GM23338 (cell line): ENCODE data around the gene ZNF627. TPM values are rescaled to one million over a fixed set of nuclear protein-coding genes. Genes with fewer than 3 reads are reported as not detected.

Source experiments
- ATAC-seq: fragments of 200-7000 bp; cut with Tn5 transposase; 3 replicates; pipeline ENCODE4 v1.9.1; 2020
- DNase-seq: peaks from one replicate; pipeline ENCODE4 v3.0.0-alpha.2; 2015; ENCODE audit warnings: low spot score
- H2AFZ ChIP-seq: fragments of 200-600 bp; sonication (generic); 2 replicates; pipeline ENCODE4 v1.8.0; 2016; ENCODE audit warnings: antibody characterized with exemption, mild to moderate bottlenecking, moderate library complexity
- H3F3A ChIP-seq: fragments of 200-600 bp; sonication (generic); replicated peaks from 2 replicates; pipeline ENCODE4 v1.8.0; 2017; ENCODE audit warnings: antibody characterized with exemption, mixed run types, low read depth
- H3K27ac ChIP-seq: fragments of 200-600 bp; sonication (generic); 2 replicates; pipeline ENCODE4 v1.6.1; 2016; ENCODE audit warnings: low read depth
- H3K27me3 ChIP-seq: fragments of 200-600 bp; sonication (generic); 2 replicates; pipeline ENCODE4 v1.8.0; 2016; ENCODE audit warnings: mild to moderate bottlenecking, mixed run types, moderate library complexity; ENCODE audit not compliant: insufficient read depth
- H3K36me3 ChIP-seq: fragments of 200-600 bp; sonication (generic); 2 replicates; pipeline ENCODE4 v1.8.0; 2016; ENCODE audit warnings: mild to moderate bottlenecking; ENCODE audit not compliant: insufficient read depth
- H3K4me1 ChIP-seq: fragments of 200-600 bp; sonication (generic); 2 replicates; pipeline ENCODE4 v1.8.0; 2016; ENCODE audit warnings: mild to moderate bottlenecking, moderate library complexity; ENCODE audit not compliant: insufficient read depth
- H3K4me2 ChIP-seq: fragments of 200-600 bp; sonication (generic); 2 replicates; pipeline ENCODE4 v1.7.1; 2017; ENCODE audit warnings: mixed run types
- H3K4me3 ChIP-seq: fragments of 200-600 bp; sonication (generic); 2 replicates; pipeline ENCODE4 v1.6.1; 2016; ENCODE audit warnings: mixed run types
- H3K79me2 ChIP-seq: fragments of 200-600 bp; sonication (generic); replicated peaks from 2 replicates; pipeline ENCODE4 v1.8.0; 2017; ENCODE audit warnings: mild to moderate bottlenecking; ENCODE audit not compliant: insufficient read depth
- H3K9me2 ChIP-seq: fragments of 200-600 bp; sonication (generic); 2 replicates; pipeline ENCODE4 v1.8.0; 2017; ENCODE audit not compliant: insufficient read depth
- H4K20me1 ChIP-seq: fragments of 200-600 bp; sonication (generic); replicated peaks from 2 replicates; pipeline ENCODE4 v1.8.0; 2017; ENCODE audit warnings: mild to moderate bottlenecking; ENCODE audit not compliant: insufficient read depth
- H3K27ac Mint-ChIP-seq: 2 replicates; pipeline ENCODE4 v1.8.0; 2020; ENCODE audit warnings: inconsistent platforms, mild to moderate bottlenecking, moderate library complexity, mixed read lengths
- H3K27me3 Mint-ChIP-seq: 3 replicates; pipeline ENCODE4 v1.8.0; 2022; ENCODE audit warnings: low read depth, mild to moderate bottlenecking, moderate library complexity, mixed read lengths, inconsistent platforms; ENCODE audit not compliant: insufficient read depth, poor library complexity
- H3K36me3 Mint-ChIP-seq: 3 replicates; pipeline ENCODE4 v1.8.0; 2021; ENCODE audit warnings: low read depth, mild to moderate bottlenecking, inconsistent platforms, moderate library complexity, mixed read lengths
- H3K4me1 Mint-ChIP-seq: 3 replicates; pipeline ENCODE4 v1.8.0; 2020; ENCODE audit warnings: mild to moderate bottlenecking, inconsistent platforms, mixed read lengths
- H3K4me3 Mint-ChIP-seq: 3 replicates; pipeline ENCODE4 v1.8.0; 2021; ENCODE audit warnings: moderate library complexity, mild to moderate bottlenecking, inconsistent platforms, mixed read lengths
- H3K9me3 Mint-ChIP-seq: 3 replicates; pipeline ENCODE4 v1.8.0; 2020; ENCODE audit warnings: moderate library complexity, mild to moderate bottlenecking, inconsistent platforms, mixed read lengths
- CREB1 ChIP-seq: fragments of 250-450 bp; sonication (Bioruptor Pico); IDR thresholded peaks from 2 replicates; pipeline ENCODE4 v1.5.0; 2020; ENCODE audit warnings: low read depth, mild to moderate bottlenecking, moderate library complexity
- CTCF ChIP-seq, 2 experiments: fragments of 200-600 bp in 1 of 2; sonication (generic) in 1 of 2; conservative IDR thresholded peaks; 2 replicates each; pipeline versions ENCODE4 v1.5.1 to v1.6.1; 2016 to 2017; ENCODE audit warnings: antibody characterized with exemption in 2 of 2, low read depth in 2 of 2, mild to moderate bottlenecking in 2 of 2, moderate library complexity in 1 of 2
- EZH2 ChIP-seq: fragments of 200-600 bp; sonication (generic); IDR thresholded peaks from one replicate; pipeline ENCODE4 v1.8.0; 2017; ENCODE audit warnings: antibody characterized with exemption, mild to moderate bottlenecking, low read depth; ENCODE audit not compliant: unreplicated experiment
- EZH2phosphoT487 ChIP-seq: fragments of 200-600 bp; sonication (generic); IDR thresholded peaks from one replicate; pipeline ENCODE4 v1.8.1; 2018; ENCODE audit warnings: antibody characterized with exemption; ENCODE audit not compliant: unreplicated experiment
- JUNB ChIP-seq: IDR thresholded peaks from one replicate; pipeline ENCODE4 v1.6.1; 2016; ENCODE audit warnings: antibody characterized with exemption; ENCODE audit not compliant: unreplicated experiment
- NANOG ChIP-seq: IDR thresholded peaks from 2 replicates; pipeline ENCODE4 v1.6.1; 2016; ENCODE audit warnings: antibody characterized with exemption, borderline replicate concordance
- POLR2AphosphoS5 ChIP-seq: IDR thresholded peaks from 2 replicates; pipeline ENCODE4 v1.6.1; 2016; ENCODE audit warnings: antibody characterized with exemption, low read depth
- REST ChIP-seq: IDR thresholded peaks from one replicate; pipeline ENCODE4 v1.6.1; 2018; ENCODE audit warnings: antibody characterized with exemption; ENCODE audit not compliant: unreplicated experiment
- STAT1 ChIP-seq: IDR thresholded peaks from one replicate; pipeline ENCODE4 v1.6.1; 2016; ENCODE audit warnings: antibody characterized with exemption; ENCODE audit not compliant: unreplicated experiment
- ZNF114 ChIP-seq: fragments of 250-450 bp; sonication (Bioruptor Pico); IDR thresholded peaks from 2 replicates; pipeline ENCODE4 v1.5.0; 2020; ENCODE audit warnings: mild to moderate bottlenecking, moderate library complexity
- ZNF331 ChIP-seq: fragments of 250-450 bp; sonication (Bioruptor Pico); IDR thresholded peaks from 2 replicates; pipeline ENCODE4 v1.5.0; 2020; ENCODE audit warnings: low read depth, mild to moderate bottlenecking, moderate library complexity
- ZNF462 ChIP-seq: fragments of 250-450 bp; sonication (Bioruptor Pico); IDR thresholded peaks from 2 replicates; pipeline ENCODE4 v1.5.0; 2020; ENCODE audit warnings: mild to moderate bottlenecking, moderate library complexity
- polyA plus RNA-seq: library from polyadenylated mRNA; unstranded; fragments of >200 nt; fragmentation: Nextera tagmentation; extraction: Ambion mirVana; gene quantifications from 2 replicates; pipeline ENCODE4 v1.2.1, GENCODE V29; 2016
- total RNA-seq: library from RNA; depleted of rRNA; stranded (reverse); fragments of >200 nt; shearing (Covaris generic); gene quantifications from 2 replicates; pipeline ENCODE4 v1.2.3, GENCODE V29; 2014
- TF ChIP-seq, protein P1 (sequence below): IDR thresholded peaks from 2 replicates; pipeline ENCODE4 v1.6.1; 2016; ENCODE audit warnings: antibody characterized with exemption

ZNF627 gene
- total and polyA plus RNA-seq, 2 experiments from 2014 or later = 9.0 to 15.4 TPM

GRCh38 chr19:11633223-11633622 is 35.9 kb downstream of the ZNF627 start:
- Mint-ChIP-seq H3K36me3 (peaks cover 11% of the 10 kb centered on the region; the same call in 2 of the 3 replicates), H3K27me3 (peaks cover 3% of the 10 kb centered on the region), H3K27ac (no peak overlapping the region), H3K4me3 (no peak overlapping the region), H3K9me3 (peaks cover 43% of the 10 kb centered on the region), H3K4me1 (no peaks in the 10 kb centered on the region)
- Histone ChIP-seq H2AFZ (no peak overlapping the region), H4K20me1 (no peaks in the 10 kb centered on the region), H3K9me2 (no peaks in the 10 kb centered on the region), H3K36me3 (no peaks in the 10 kb centered on the region), H3K27me3 (no peaks in the 10 kb centered on the region), H3K4me1 (no peaks in the 10 kb centered on the region; the same call in 1 of the 2 replicates), H3F3A (no peaks in the 10 kb centered on the region), H3K4me2 (no peak overlapping the region), H3K79me2 (no peaks in the 10 kb centered on the region), H3K4me3 (no peak overlapping the region), H3K27ac (no peak overlapping the region)
- ATAC-seq (no peak), DNase-seq (no peak)
- TF ChIP-seq NANOG (no peak), ZNF114 (no peak), STAT1 (no peak), CREB1 (CRISPR knock-in tag) (no peak), EZH2 (no peak), POLR2AphosphoS5 (no peak), EZH2phosphoT487 (no peak), ZNF331 (CRISPR knock-in tag) (no peak), CTCF (conservative IDR thresholded peaks at IDR 0.05; ENCODE audit: low read depth in 2 of 2) (no peak), ZNF462 (CRISPR knock-in tag) (no peak), REST (no peak), JUNB (no peak)
- TF ChIP-seq, protein P1, sequence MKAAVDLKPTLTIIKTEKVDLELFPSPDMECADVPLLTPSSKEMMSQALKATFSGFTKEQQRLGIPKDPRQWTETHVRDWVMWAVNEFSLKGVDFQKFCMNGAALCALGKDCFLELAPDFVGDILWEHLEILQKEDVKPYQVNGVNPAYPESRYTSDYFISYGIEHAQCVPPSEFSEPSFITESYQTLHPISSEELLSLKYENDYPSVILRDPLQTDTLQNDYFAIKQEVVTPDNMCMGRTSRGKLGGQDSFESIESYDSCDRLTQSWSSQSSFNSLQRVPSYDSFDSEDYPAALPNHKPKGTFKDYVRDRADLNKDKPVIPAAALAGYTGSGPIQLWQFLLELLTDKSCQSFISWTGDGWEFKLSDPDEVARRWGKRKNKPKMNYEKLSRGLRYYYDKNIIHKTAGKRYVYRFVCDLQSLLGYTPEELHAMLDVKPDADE = no peak
